Right ventricle myocardium superior (tissue), 1 donor: ENCODE results near the gene ADIG. TPM values are rescaled to one million over a fixed set of nuclear protein-coding genes. Genes with fewer than 3 reads are reported as not detected.
A peak's percentile ranks its signal among the peaks of the same experiment; 100 is the strongest.

Experiments used
- ATAC-seq: fragments of 200-7000 bp; cut with Tn5 transposase; one replicate; pipeline ENCODE4 v1.9.1; 2020; ENCODE audit warnings: mild to moderate bottlenecking; ENCODE audit not compliant: poor library complexity
- DNase-seq: peaks from one replicate; pipeline ENCODE4 v3.0.0-alpha.2; 2020
- intact Hi-C: fragments of 100-400 bp; cut with DNase I; formaldehyde crosslinking; loops from one replicate; pipeline ENCODE4 v1.11.2; 2022
- total RNA-seq: library from RNA; stranded (reverse); fragmentation: NEBNext Ultra II Directional; extraction: Animal tissue kit (Norgen Biotek cat#: 25700); gene quantifications from one replicate; pipeline ENCODE4 v1.2.1, GENCODE V29; 2021
- donor health status: DM: no; HTN: yes; CAD: no; lungs with severe emphysema.

Gene ADIG
- total RNA-seq, 1 donor from 2014 or later = not detected

GRCh38 chr20:38624084-38624483, 43.1 kb downstream of the ADIG start:
- intact Hi-C loops = no loop called here
- no peak for DNase-seq
- ATAC-seq = no peak

GRCh38 chr20:38625896-38626295, 44.9 kb downstream of the ADIG start:
- ATAC-seq = no peak
- no peak for DNase-seq
- intact Hi-C loops = no loop called here

- ATAC-seq (no peak), DNase-seq (no peak)
Measured at GRCh38 chr20:38626921-38627659, 46.1 kb downstream of the ADIG start.

GRCh38 chr20:38628580-38629470, 47.8 kb downstream of the ADIG start:
- no peak for DNase-seq
- intact Hi-C loops = no loop called here
- ATAC-seq = no peak

More at GRCh38 chr20:38626921-38627659, 46.1 kb downstream of the ADIG start:
- intact Hi-C loops = no loop called here

GRCh38 chr20:38629979-38630378, 49.0 kb downstream of the ADIG start:
- intact Hi-C loops = no loop called here
- ATAC-seq (no peak), DNase-seq (no peak)

GRCh38 chr20:38630727-38631126, 49.7 kb downstream of the ADIG start:
- DNase-seq (no peak), ATAC-seq (no peak)
- intact Hi-C loops = no loop called here

GRCh38 chr20:38631155-38632022, 50.4 kb downstream of the ADIG start:
- DNase-seq = no peak
- ATAC-seq = no peak
- intact Hi-C loops = no loop called here

GRCh38 chr20:38633577-38634093, 52.6 kb downstream of the ADIG start:
- ATAC-seq (peak; percentile 75), DNase-seq (peak; percentile 57)
- intact Hi-C loops = no loop called here

- ATAC-seq = no peak
- intact Hi-C loops = no loop called here
- no peak for DNase-seq
Measured at GRCh38 chr20:38635721-38636288, 54.8 kb downstream of the ADIG start.

Other genes starting within 250 kb of the ADIG start
- gene LBP, start 234.7 kb upstream of the ADIG start, total RNA-seq = not detected
- 4.8 TPM for gene SNHG17, start 145.9 kb upstream of the ADIG start, total RNA-seq
- gene RALGAPB, start 108.4 kb upstream of the ADIG start, total RNA-seq = 21.5 TPM
- gene ARHGAP40, start 20.6 kb downstream of the ADIG start, total RNA-seq = not detected
- not detected for gene SLC32A1, start 143.3 kb downstream of the ADIG start, total RNA-seq
- gene ACTR5, start 167.3 kb downstream of the ADIG start, total RNA-seq = 3.2 TPM
- gene PPP1R16B, start 224.5 kb downstream of the ADIG start, total RNA-seq = 6.8 TPM